Measurements from ENCODE around the gene MIOX.
"Not testable (repeated sequence)": the region's sequence is repeated elsewhere in the genome, so short reads cannot be mapped to it uniquely, and the experiment has no call there.

MIOX gene

DNA sequence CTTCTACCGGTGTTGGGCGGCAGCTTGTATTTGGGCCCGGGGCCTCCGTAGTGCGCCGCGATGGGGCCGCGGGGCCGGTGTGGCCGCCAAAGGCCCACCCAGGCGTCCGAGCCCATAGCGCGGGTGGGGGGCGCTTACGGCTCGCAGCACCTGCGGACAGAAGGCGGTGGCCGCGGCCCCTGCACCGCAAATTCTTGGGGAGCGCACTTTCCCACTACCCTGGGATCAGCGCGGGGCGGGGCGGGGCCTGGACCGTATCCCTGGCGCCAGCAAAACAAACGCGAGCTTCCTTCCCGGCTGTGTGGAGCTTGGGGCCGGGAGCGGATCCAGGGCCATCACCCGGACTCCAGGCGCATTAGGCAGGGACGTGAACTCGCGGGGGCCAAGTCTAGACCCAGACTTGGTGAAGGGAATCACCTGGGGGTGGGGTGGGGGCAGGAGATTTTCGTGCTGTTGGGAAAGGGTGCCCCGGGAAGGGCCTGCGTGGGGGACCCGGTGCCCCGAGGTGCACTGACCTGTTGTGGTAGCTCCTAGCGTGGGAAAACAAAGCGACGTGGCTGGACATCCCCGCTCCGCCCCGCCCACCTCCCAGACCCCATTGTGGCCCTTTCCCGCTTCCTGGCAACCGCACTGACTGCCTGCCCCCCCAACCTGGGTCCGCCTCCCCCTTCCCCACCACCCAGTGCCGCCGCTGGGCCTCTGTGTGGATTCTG, 45.5 kb downstream of the MIOX start:
- peak overlapping the region; percentile 88 for H3K27ac ChIP-seq
- H3K36me3 ChIP-seq (ENCODE audit: control insufficient read depth, insufficient read depth, low read length), result no peaks in the 10 kb centered on the region
- no peaks in the 10 kb centered on the region for H3K79me2 ChIP-seq
- peaks cover 6% of the 10 kb centered on the region for H3K4me1 ChIP-seq
- peak overlapping the region; percentile 29 for H3K9ac ChIP-seq
- H3K4me3 ChIP-seq (ENCODE audit: low read depth, low read length), result peak overlapping the region; percentile 95
- H3K9me3 ChIP-seq (ENCODE audit: control insufficient read depth, low read length), result no peaks in the 10 kb centered on the region
- H2AFZ ChIP-seq, result peak overlapping the region; percentile 76
- H3K4me2 ChIP-seq (ENCODE audit: low read length), result peak overlapping the region; percentile 99
- H3K27me3 ChIP-seq (ENCODE audit: control insufficient read depth, insufficient read depth, low read length), result no peaks in the 10 kb centered on the region
- TF ChIP-seq, protein P1, sequence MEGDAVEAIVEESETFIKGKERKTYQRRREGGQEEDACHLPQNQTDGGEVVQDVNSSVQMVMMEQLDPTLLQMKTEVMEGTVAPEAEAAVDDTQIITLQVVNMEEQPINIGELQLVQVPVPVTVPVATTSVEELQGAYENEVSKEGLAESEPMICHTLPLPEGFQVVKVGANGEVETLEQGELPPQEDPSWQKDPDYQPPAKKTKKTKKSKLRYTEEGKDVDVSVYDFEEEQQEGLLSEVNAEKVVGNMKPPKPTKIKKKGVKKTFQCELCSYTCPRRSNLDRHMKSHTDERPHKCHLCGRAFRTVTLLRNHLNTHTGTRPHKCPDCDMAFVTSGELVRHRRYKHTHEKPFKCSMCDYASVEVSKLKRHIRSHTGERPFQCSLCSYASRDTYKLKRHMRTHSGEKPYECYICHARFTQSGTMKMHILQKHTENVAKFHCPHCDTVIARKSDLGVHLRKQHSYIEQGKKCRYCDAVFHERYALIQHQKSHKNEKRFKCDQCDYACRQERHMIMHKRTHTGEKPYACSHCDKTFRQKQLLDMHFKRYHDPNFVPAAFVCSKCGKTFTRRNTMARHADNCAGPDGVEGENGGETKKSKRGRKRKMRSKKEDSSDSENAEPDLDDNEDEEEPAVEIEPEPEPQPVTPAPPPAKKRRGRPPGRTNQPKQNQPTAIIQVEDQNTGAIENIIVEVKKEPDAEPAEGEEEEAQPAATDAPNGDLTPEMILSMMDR (IDR thresholded peaks at IDR 0.05), result no peak

DNA sequence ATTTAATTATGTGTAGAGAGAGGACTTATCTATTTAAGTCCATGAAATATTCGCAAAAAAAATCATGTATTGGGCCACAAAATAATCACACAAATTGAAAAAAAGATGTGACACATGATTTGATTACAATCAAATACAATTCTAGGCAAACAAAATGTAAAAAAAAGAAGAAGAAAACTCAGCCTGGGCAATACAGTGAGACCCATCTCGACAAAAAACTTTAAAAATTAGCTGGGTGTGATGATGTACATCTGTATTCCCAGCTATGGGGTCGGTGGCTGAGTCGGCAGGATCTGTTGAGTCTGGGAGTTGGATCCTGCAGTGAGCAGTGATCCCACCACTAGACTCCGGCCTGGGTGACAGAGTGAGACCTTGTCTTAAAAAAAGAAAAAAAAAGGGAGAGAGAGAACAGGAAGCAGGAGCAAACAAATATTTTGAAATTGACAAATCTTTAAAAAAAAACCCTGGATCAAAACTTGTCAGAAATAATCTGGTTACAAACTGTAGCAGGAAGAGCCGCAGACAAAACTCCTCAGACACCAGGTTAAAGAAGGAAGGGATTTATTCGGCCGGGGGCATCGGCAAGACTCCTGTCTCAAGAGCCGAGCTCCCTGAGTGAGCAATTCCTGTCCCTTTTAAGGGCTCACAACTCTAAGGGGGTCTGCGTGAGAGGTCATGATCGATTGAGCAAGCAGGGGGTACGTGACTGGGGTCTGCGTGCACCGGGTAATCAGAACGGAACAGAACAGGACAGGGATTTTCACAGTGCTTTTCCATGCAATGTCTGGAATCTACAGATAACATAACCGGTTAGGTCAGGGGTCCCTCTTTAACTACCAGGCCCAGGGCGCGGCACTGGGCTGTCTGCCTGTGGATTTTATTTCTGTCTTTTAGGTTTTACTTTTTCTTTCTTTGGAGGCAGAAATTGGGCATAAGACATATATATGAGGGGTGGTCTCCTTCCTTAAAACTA, 46.5 kb downstream of the MIOX start:
- H3K4me3 ChIP-seq (ENCODE audit: low read depth, low read length), result no peak overlapping the region

DNA sequence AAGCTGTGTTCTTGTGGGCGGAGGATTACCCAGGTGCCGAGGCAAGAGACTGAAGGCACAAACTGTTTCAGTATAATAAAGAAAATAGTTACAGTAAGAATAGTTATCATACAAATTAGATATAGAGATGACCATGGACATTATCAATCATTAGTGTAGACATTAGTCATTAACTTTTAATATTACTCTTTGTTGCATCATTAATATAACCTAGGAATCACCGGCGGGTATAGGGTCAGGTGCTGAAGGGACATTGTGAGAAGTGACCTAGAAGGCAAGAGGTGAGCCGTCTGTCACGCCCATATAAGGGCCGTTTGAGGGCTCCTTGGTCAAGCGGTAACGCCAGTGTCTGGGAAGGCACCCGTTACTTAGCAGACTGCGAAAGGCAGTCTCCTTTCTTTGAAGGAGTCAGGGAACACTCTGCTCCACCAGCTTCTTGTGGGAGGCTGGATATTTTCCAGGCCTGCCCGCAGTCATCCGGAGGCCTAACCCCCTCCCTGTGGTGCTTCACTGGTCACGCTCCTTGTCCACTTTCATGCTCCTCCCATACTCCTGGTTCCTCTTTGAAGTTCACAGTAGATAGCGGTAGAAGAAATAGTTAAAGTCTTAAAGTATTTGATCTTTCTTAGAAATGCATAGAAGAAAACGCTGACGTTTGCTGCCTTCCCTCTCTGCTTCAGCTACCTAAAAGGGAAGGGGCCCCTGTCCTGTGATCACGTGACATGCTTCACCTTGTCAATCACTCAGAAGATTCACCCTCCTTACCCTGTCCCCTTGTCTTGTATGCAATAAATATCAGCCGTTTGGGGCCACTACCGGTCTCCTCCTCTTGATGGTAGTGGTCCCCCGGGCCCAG, 47.4 kb downstream of the MIOX start:
- Histone ChIP-seq H3K4me3 (ENCODE audit: low read depth, low read length) (peak overlapping the region; percentile 22), H3K4me2 (ENCODE audit: low read length) (peak overlapping the region; percentile 51), H2AFZ (peak overlapping the region; percentile 54), H3K27ac (peak overlapping the region; percentile 75)
- not testable (repeated sequence) for H3K27me3 ChIP-seq (ENCODE audit: control insufficient read depth, insufficient read depth, low read length); H3K36me3 ChIP-seq (ENCODE audit: control insufficient read depth, insufficient read depth, low read length); H3K79me2 ChIP-seq; H3K9me3 ChIP-seq (ENCODE audit: control insufficient read depth, low read length); H3K4me1 ChIP-seq; H3K9ac ChIP-seq

More for the DNA sequence above, 46.5 kb downstream of the MIOX start:
- Histone ChIP-seq H2AFZ (no peak overlapping the region), H3K36me3 (ENCODE audit: control insufficient read depth, insufficient read depth, low read length) (no peaks in the 10 kb centered on the region), H3K27me3 (ENCODE audit: control insufficient read depth, insufficient read depth, low read length) (no peaks in the 10 kb centered on the region), H3K9me3 (ENCODE audit: control insufficient read depth, low read length) (no peaks in the 10 kb centered on the region), H3K4me1 (peaks cover 4% of the 10 kb centered on the region), H3K4me2 (ENCODE audit: low read length) (peak overlapping the region; percentile 35), H3K79me2 (no peaks in the 10 kb centered on the region), H3K9ac (no peak overlapping the region), H3K27ac (peak overlapping the region; percentile 88)
- TF ChIP-seq, protein P1 (IDR thresholded peaks at IDR 0.05), result no peak

DNA sequence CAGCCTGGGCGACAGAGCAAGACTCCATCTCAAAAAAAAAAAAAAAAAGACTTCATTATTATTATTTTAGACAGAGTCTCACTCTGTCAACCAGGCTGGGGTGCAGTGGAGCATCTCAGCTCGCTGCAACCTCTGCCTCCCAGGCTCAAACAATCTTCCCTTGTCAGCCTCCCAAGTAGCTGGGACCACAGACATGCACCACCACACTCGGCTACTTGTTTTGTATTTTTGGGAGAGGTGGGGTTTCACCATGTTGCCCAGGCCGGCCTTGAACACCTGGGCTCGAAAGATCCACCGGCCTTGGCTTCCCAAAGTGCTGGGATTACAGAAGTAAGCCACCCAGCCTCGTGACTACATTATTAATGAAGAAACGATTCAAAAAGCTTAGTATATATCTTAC, 48.5 kb downstream of the MIOX start:
- no peaks in the 10 kb centered on the region for H3K9me3 ChIP-seq (ENCODE audit: control insufficient read depth, low read length)
- TF ChIP-seq, protein P1 (IDR thresholded peaks at IDR 0.05), result no peak
- no peaks in the 10 kb centered on the region for H3K36me3 ChIP-seq (ENCODE audit: control insufficient read depth, insufficient read depth, low read length)
- H3K27me3 ChIP-seq (ENCODE audit: control insufficient read depth, insufficient read depth, low read length), result no peaks in the 10 kb centered on the region
- H3K79me2 ChIP-seq, result no peaks in the 10 kb centered on the region
- H3K4me1 ChIP-seq, result peaks cover 4% of the 10 kb centered on the region
- H2AFZ ChIP-seq, result no peak overlapping the region
- H3K9ac ChIP-seq, result no peak overlapping the region
- no peak overlapping the region for H3K27ac ChIP-seq
- H3K4me3 ChIP-seq (ENCODE audit: low read depth, low read length), result no peak overlapping the region
- H3K4me2 ChIP-seq (ENCODE audit: low read length), result no peak overlapping the region

All from parathyroid adenoma (tissue), 2 donors.